Stimulated activated memory B cell treated with anti-CD40 and anti-IgM and Interleukin-4, amounts not matched to agents 10 μg/mL and 1 μg/mL and 100 μg/mL, for 72 hours (primary cell): ENCODE measurements around the gene ARHGAP28.
"Not testable (repeated sequence)": the region's sequence is repeated elsewhere in the genome, so short reads cannot be mapped to it uniquely, and the experiment has no call there.

Experiments
- ATAC-seq: fragments of 150-1000 bp; cut with Tn5 transposase; 2 replicates; pipeline ENCODE4 v1.10.0; 2021
- H3K27ac Mint-ChIP-seq: one replicate; pipeline ENCODE4 v1.8.0; 2022; ENCODE audit warnings: mild to moderate bottlenecking, mixed read lengths
- H3K27me3 Mint-ChIP-seq: one replicate; pipeline ENCODE4 v1.8.0; 2022; ENCODE audit warnings: mixed read lengths
- H3K36me3 Mint-ChIP-seq: one replicate; pipeline ENCODE4 v1.8.0; 2022; ENCODE audit warnings: mixed read lengths
- H3K4me1 Mint-ChIP-seq: one replicate; pipeline ENCODE4 v1.8.0; 2022; ENCODE audit warnings: mixed read lengths
- H3K4me3 Mint-ChIP-seq: one replicate; pipeline ENCODE4 v1.8.0; 2022; ENCODE audit warnings: mild to moderate bottlenecking, moderate library complexity, mixed read lengths
- H3K9me3 Mint-ChIP-seq: one replicate; pipeline ENCODE4 v1.8.0; 2022; ENCODE audit warnings: mixed read lengths

The ARHGAP28 gene

GRCh38 chr18:6777509-6777908 lies 48.0 kb downstream of the ARHGAP28 start:
- no peak overlapping the region for H3K27ac Mint-ChIP-seq
- no peaks in the 10 kb centered on the region for H3K9me3 Mint-ChIP-seq
- H3K4me1 Mint-ChIP-seq, result no peaks in the 10 kb centered on the region
- ATAC-seq, result no peak
- H3K36me3 Mint-ChIP-seq, result no peaks in the 10 kb centered on the region
- no peak overlapping the region for H3K4me3 Mint-ChIP-seq
- no peaks in the 10 kb centered on the region for H3K27me3 Mint-ChIP-seq

GRCh38 chr18:6778459-6779247 lies 49.1 kb downstream of the ARHGAP28 start:
- Mint-ChIP-seq H3K27ac (no peak overlapping the region), H3K4me1 (no peaks in the 10 kb centered on the region), H3K27me3 (no peaks in the 10 kb centered on the region), H3K4me3 (no peak overlapping the region), H3K9me3 (no peaks in the 10 kb centered on the region), H3K36me3 (no peaks in the 10 kb centered on the region)
- no peak for ATAC-seq

GRCh38 chr18:6781142-6781714 lies 51.7 kb downstream of the ARHGAP28 start:
- H3K9me3 Mint-ChIP-seq, result no peaks in the 10 kb centered on the region
- H3K27me3 Mint-ChIP-seq, result no peaks in the 10 kb centered on the region
- no peaks in the 10 kb centered on the region for H3K36me3 Mint-ChIP-seq
- H3K27ac Mint-ChIP-seq, result no peak overlapping the region
- H3K4me1 Mint-ChIP-seq, result no peaks in the 10 kb centered on the region
- no peak overlapping the region for H3K4me3 Mint-ChIP-seq
- ATAC-seq, result no peak

GRCh38 chr18:6781796-6782195 lies 52.3 kb downstream of the ARHGAP28 start:
- no peaks in the 10 kb centered on the region for H3K36me3 Mint-ChIP-seq
- H3K27me3 Mint-ChIP-seq, result no peaks in the 10 kb centered on the region
- H3K9me3 Mint-ChIP-seq, result no peaks in the 10 kb centered on the region
- ATAC-seq, result no peak
- no peak overlapping the region for H3K27ac Mint-ChIP-seq
- no peak overlapping the region for H3K4me3 Mint-ChIP-seq
- H3K4me1 Mint-ChIP-seq, result no peaks in the 10 kb centered on the region

GRCh38 chr18:6782861-6783260 lies 53.3 kb downstream of the ARHGAP28 start:
- ATAC-seq, result no peak
- H3K27me3 Mint-ChIP-seq, result no peaks in the 10 kb centered on the region
- H3K9me3 Mint-ChIP-seq, result peaks cover under 1% of the 10 kb centered on the region
- H3K4me1 Mint-ChIP-seq, result no peaks in the 10 kb centered on the region
- H3K27ac Mint-ChIP-seq, result no peak overlapping the region
- no peaks in the 10 kb centered on the region for H3K36me3 Mint-ChIP-seq
- no peak overlapping the region for H3K4me3 Mint-ChIP-seq

- Mint-ChIP-seq H3K27me3 (no peaks in the 10 kb centered on the region), H3K27ac (no peak overlapping the region), H3K4me3 (no peak overlapping the region), H3K9me3 (peaks cover 4% of the 10 kb centered on the region), H3K4me1 (no peaks in the 10 kb centered on the region), H3K36me3 (no peaks in the 10 kb centered on the region)
- ATAC-seq, result no peak
Measured at GRCh38 chr18:6784046-6784445, 54.5 kb downstream of the ARHGAP28 start.

GRCh38 chr18:6785001-6785400 lies 55.5 kb downstream of the ARHGAP28 start:
- peaks cover 4% of the 10 kb centered on the region for H3K9me3 Mint-ChIP-seq
- H3K4me3 Mint-ChIP-seq, result no peak overlapping the region
- no peak for ATAC-seq
- no peaks in the 10 kb centered on the region for H3K4me1 Mint-ChIP-seq
- no peak overlapping the region for H3K27ac Mint-ChIP-seq
- no peaks in the 10 kb centered on the region for H3K36me3 Mint-ChIP-seq
- no peaks in the 10 kb centered on the region for H3K27me3 Mint-ChIP-seq

GRCh38 chr18:6785411-6785810 lies 55.9 kb downstream of the ARHGAP28 start:
- no peaks in the 10 kb centered on the region for H3K36me3 Mint-ChIP-seq
- no peaks in the 10 kb centered on the region for H3K27me3 Mint-ChIP-seq
- no peak overlapping the region for H3K27ac Mint-ChIP-seq
- H3K4me1 Mint-ChIP-seq, result no peaks in the 10 kb centered on the region
- ATAC-seq, result no peak
- H3K4me3 Mint-ChIP-seq, result no peak overlapping the region
- H3K9me3 Mint-ChIP-seq, result peaks cover 4% of the 10 kb centered on the region

GRCh38 chr18:6792391-6792790 lies 62.9 kb downstream of the ARHGAP28 start:
- Mint-ChIP-seq H3K27ac (no peak overlapping the region), H3K4me1 (no peaks in the 10 kb centered on the region), H3K36me3 (no peaks in the 10 kb centered on the region), H3K4me3 (no peak overlapping the region), H3K27me3 (no peaks in the 10 kb centered on the region), H3K9me3 (peaks cover 4% of the 10 kb centered on the region)
- no peak for ATAC-seq

GRCh38 chr18:6793455-6793854 lies 63.9 kb downstream of the ARHGAP28 start:
- no peaks in the 10 kb centered on the region for H3K4me1 Mint-ChIP-seq
- no peaks in the 10 kb centered on the region for H3K27me3 Mint-ChIP-seq
- H3K9me3 Mint-ChIP-seq, result no peaks in the 10 kb centered on the region
- H3K36me3 Mint-ChIP-seq, result no peaks in the 10 kb centered on the region
- H3K27ac Mint-ChIP-seq, result no peak overlapping the region
- no peak for ATAC-seq
- H3K4me3 Mint-ChIP-seq, result no peak overlapping the region

- H3K9me3 Mint-ChIP-seq, result no peaks in the 10 kb centered on the region
- no peak overlapping the region for H3K27ac Mint-ChIP-seq
- no peaks in the 10 kb centered on the region for H3K27me3 Mint-ChIP-seq
- no peak overlapping the region for H3K4me3 Mint-ChIP-seq
- ATAC-seq, result no peak
- no peaks in the 10 kb centered on the region for H3K36me3 Mint-ChIP-seq
- no peaks in the 10 kb centered on the region for H3K4me1 Mint-ChIP-seq
Measured at GRCh38 chr18:6793986-6794385, 64.5 kb downstream of the ARHGAP28 start.

GRCh38 chr18:6795307-6795706 lies 65.8 kb downstream of the ARHGAP28 start:
- no peak overlapping the region for H3K4me3 Mint-ChIP-seq
- no peaks in the 10 kb centered on the region for H3K27me3 Mint-ChIP-seq
- H3K27ac Mint-ChIP-seq, result no peak overlapping the region
- H3K4me1 Mint-ChIP-seq, result no peaks in the 10 kb centered on the region
- H3K9me3 Mint-ChIP-seq, result peaks cover 6% of the 10 kb centered on the region
- H3K36me3 Mint-ChIP-seq, result no peaks in the 10 kb centered on the region
- ATAC-seq, result no peak

- Mint-ChIP-seq H3K4me3 (no peak overlapping the region), H3K4me1 (no peaks in the 10 kb centered on the region), H3K36me3 (no peaks in the 10 kb centered on the region), H3K9me3 (peaks cover 9% of the 10 kb centered on the region), H3K27me3 (no peaks in the 10 kb centered on the region), H3K27ac (no peak overlapping the region)
- ATAC-seq, result no peak
Measured at GRCh38 chr18:6796511-6796910, 67.0 kb downstream of the ARHGAP28 start.

GRCh38 chr18:6797171-6797570 lies 67.7 kb downstream of the ARHGAP28 start:
- no peak for ATAC-seq
- Mint-ChIP-seq H3K27me3 (no peaks in the 10 kb centered on the region), H3K36me3 (no peaks in the 10 kb centered on the region), H3K4me3 (no peak overlapping the region), H3K9me3 (peaks cover 14% of the 10 kb centered on the region), H3K4me1 (no peaks in the 10 kb centered on the region), H3K27ac (no peak overlapping the region)

- Mint-ChIP-seq H3K4me3 (no peak overlapping the region), H3K27me3 (no peaks in the 10 kb centered on the region), H3K27ac (no peak overlapping the region), H3K36me3 (no peaks in the 10 kb centered on the region), H3K4me1 (no peaks in the 10 kb centered on the region), H3K9me3 (peaks cover 14% of the 10 kb centered on the region)
- no peak for ATAC-seq
Measured at GRCh38 chr18:6798896-6799295, 69.4 kb downstream of the ARHGAP28 start.

- H3K27ac Mint-ChIP-seq, H3K4me1 Mint-ChIP-seq, H3K36me3 Mint-ChIP-seq, H3K27me3 Mint-ChIP-seq, H3K4me3 Mint-ChIP-seq, ATAC-seq: not testable (repeated sequence)
- H3K9me3 Mint-ChIP-seq, result peaks cover 14% of the 10 kb centered on the region
Measured at GRCh38 chr18:6800309-6800708, 70.8 kb downstream of the ARHGAP28 start.
